ENCODE measurements around the gene SIGLEC15.
A peak's percentile ranks its signal among the peaks of the same experiment; 100 is the strongest.

SIGLEC15 gene

DNA sequence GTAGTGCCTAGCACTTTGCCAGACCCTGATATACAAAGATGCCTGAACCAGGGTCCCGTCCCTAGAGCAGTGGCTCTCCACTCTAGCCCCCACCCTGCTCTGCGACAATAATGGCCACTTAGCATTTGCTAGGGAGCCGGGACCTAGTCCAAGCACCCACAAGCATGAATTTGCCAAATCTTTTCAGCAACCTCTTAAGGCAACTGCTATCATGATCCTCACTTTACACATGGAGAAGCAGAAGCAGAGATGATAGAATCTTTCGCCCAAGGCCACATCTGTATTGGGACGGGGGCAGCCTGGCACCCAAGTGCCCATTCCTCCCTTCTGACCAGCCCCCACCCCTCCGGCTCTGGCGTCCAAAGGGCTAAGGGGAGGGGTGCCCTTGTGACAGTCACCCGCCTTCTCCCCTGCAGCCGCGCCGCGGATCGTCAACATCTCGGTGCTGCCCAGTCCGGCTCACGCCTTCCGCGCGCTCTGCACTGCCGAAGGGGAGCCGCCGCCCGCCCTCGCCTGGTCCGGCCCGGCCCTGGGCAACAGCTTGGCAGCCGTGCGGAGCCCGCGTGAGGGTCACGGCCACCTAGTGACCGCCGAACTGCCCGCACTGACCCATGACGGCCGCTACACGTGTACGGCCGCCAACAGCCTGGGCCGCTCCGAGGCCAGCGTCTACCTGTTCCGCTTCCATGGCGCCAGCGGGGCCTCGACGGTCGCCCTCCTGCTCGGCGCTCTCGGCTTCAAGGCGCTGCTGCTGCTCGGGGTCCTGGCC, 13.0 kb downstream of the SIGLEC15 start:
- DNase-seq: no peak
- Histone ChIP-seq H2AFZ (ENCODE audit: low read depth, low read length) (no peak overlapping the region), H4K20me1 (ENCODE audit: insufficient read depth, low read length) (no peaks in the 10 kb centered on the region), H3K4me1 (ENCODE audit: insufficient read depth, low read length) (no peaks in the 10 kb centered on the region), H3K9me3 (ENCODE audit: insufficient read depth, low read length, severe bottlenecking) (no peaks in the 10 kb centered on the region), H3K4me3 (ENCODE audit: low read depth in 1 of 2, low read length in 2 of 2) (no peak overlapping the region), H3K4me2 (ENCODE audit: insufficient read depth, low read length) (no peak overlapping the region), H3K27me3 (ENCODE audit: insufficient read depth, low read length, poor library complexity) (no peaks in the 10 kb centered on the region), H3K27ac (ENCODE audit: low read length) (no peak overlapping the region), H3K9ac (ENCODE audit: low read depth, low read length) (no peak overlapping the region), H3K36me3 (ENCODE audit: insufficient read depth, low read length) (no peaks in the 10 kb centered on the region), H3K79me2 (ENCODE audit: insufficient read depth, low read length) (no peaks in the 10 kb centered on the region)
- TF ChIP-seq, protein P1, sequence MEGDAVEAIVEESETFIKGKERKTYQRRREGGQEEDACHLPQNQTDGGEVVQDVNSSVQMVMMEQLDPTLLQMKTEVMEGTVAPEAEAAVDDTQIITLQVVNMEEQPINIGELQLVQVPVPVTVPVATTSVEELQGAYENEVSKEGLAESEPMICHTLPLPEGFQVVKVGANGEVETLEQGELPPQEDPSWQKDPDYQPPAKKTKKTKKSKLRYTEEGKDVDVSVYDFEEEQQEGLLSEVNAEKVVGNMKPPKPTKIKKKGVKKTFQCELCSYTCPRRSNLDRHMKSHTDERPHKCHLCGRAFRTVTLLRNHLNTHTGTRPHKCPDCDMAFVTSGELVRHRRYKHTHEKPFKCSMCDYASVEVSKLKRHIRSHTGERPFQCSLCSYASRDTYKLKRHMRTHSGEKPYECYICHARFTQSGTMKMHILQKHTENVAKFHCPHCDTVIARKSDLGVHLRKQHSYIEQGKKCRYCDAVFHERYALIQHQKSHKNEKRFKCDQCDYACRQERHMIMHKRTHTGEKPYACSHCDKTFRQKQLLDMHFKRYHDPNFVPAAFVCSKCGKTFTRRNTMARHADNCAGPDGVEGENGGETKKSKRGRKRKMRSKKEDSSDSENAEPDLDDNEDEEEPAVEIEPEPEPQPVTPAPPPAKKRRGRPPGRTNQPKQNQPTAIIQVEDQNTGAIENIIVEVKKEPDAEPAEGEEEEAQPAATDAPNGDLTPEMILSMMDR (IDR thresholded peaks at IDR 0.05; ENCODE audit: borderline replicate concordance, extremely low read depth, low read length, poor library complexity, severe bottlenecking): no peak
- TF ChIP-seq EZH2 (IDR thresholded peaks at IDR 0.05; ENCODE audit: borderline replicate concordance, low read depth, low read length, severe bottlenecking): no peak
- no peak for ATAC-seq (ENCODE audit: insufficient read depth, low read depth)

DNA sequence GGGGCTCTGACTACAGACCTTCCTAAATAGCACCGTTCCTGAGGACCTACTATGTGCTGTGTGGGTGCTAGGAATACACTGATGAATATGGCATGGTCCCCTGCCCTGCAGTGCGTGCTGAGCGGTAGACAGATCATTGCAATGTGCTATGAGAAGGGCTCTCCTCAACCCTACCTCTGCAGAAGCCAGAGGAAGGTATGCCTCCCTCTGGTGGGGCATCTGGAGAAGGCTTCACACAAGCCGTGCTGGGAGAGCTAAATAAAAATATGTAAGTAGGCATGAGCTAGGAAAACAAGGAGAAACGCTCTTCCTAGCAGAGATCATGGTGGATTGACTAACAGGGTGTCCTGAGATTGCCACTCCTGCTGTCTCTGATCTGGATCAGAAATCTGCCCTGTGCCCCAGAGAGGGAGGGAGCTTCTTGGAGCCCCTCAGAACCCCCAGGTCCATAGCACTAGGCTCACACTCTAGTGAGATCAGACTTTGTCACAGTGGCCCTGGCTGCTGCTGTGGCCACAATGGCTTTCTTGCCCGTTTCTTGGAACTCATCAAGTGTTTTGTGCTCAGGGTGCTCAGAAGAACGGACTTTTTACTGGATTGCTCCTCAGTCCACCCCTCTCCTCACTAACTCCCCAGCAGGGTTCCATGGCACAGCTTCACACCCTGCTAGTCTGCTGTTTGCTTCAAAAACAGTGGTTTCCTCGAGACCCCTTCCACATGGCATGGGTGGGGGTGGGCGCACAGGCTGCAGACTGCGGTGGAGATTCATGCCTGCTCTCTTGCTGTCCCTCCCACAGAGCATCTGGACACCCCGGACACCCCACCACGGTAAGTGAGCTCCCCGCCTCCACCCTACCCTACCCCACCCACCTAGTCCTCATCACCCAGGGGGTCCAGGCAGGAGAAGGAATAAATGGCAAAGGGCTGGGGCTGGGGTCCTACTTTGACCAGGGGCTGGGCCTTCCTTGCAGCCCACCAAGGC, 14.2 kb downstream of the SIGLEC15 start:
- Histone ChIP-seq H3K9me3 (ENCODE audit: insufficient read depth, low read length, severe bottlenecking) (no peaks in the 10 kb centered on the region), H3K27me3 (ENCODE audit: insufficient read depth, low read length, poor library complexity) (no peaks in the 10 kb centered on the region), H3K4me3 (ENCODE audit: low read depth in 1 of 2, low read length in 2 of 2) (no peak overlapping the region), H3K36me3 (ENCODE audit: insufficient read depth, low read length) (no peaks in the 10 kb centered on the region), H3K4me1 (ENCODE audit: insufficient read depth, low read length) (no peaks in the 10 kb centered on the region), H3K79me2 (ENCODE audit: insufficient read depth, low read length) (no peaks in the 10 kb centered on the region), H3K9ac (ENCODE audit: low read depth, low read length) (no peak overlapping the region), H3K27ac (ENCODE audit: low read length) (no peak overlapping the region), H4K20me1 (ENCODE audit: insufficient read depth, low read length) (no peaks in the 10 kb centered on the region), H2AFZ (ENCODE audit: low read depth, low read length) (no peak overlapping the region), H3K4me2 (ENCODE audit: insufficient read depth, low read length) (no peak overlapping the region)
- no peak for DNase-seq
- TF ChIP-seq, protein P1 (IDR thresholded peaks at IDR 0.05; ENCODE audit: borderline replicate concordance, extremely low read depth, low read length, poor library complexity, severe bottlenecking): peak; percentile 60
- no peak for TF ChIP-seq EZH2 (IDR thresholded peaks at IDR 0.05; ENCODE audit: borderline replicate concordance, low read depth, low read length, severe bottlenecking)
- ATAC-seq (ENCODE audit: insufficient read depth, low read depth): peak; percentile 57; the same call in 2 of the 3 replicates

DNA sequence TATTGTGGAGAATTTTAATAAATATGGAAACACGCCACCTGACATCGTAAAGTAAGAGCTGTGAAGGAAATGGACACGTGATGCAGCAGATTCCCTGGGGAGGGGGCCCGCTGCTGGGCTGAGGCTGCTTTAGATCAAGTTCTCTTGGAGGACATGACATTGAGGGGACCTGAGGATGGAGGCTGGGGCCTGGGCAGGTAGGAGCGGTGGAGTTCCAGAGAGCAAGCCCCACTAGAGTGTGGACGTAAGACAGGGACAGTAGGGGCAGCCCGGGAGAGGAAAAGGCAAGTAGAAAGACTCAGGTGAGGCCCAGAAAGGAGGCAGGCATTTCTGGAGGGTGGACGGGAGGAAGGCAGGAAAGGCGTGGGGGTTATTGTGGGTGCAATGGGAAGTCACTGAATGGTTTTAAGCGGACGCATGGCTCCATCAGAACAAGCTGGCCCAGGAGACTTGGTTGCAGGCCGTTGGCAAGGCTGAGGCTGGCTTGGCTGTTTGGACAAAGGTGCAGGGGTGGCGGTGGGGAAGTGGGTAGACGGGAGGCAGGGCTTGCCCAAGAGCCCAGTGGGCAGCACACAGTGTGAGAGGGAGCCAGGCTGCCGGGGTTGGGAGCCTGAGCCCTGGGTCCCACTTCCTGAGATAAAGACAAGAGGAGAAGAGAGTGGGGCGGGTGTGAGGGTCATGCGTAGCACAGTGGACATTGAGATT, 15.7 kb downstream of the SIGLEC15 start:
- H3K9ac ChIP-seq (ENCODE audit: low read depth, low read length): no peak overlapping the region
- no peak for DNase-seq
- no peaks in the 10 kb centered on the region for H3K4me1 ChIP-seq (ENCODE audit: insufficient read depth, low read length)
- no peak overlapping the region for H2AFZ ChIP-seq (ENCODE audit: low read depth, low read length)
- H3K4me2 ChIP-seq (ENCODE audit: insufficient read depth, low read length): no peak overlapping the region
- H4K20me1 ChIP-seq (ENCODE audit: insufficient read depth, low read length): no peaks in the 10 kb centered on the region
- H3K4me3 ChIP-seq (ENCODE audit: low read depth in 1 of 2, low read length in 2 of 2): no peak overlapping the region
- H3K36me3 ChIP-seq (ENCODE audit: insufficient read depth, low read length): no peaks in the 10 kb centered on the region
- TF ChIP-seq, protein P1 (IDR thresholded peaks at IDR 0.05; ENCODE audit: borderline replicate concordance, extremely low read depth, low read length, poor library complexity, severe bottlenecking): no peak
- TF ChIP-seq EZH2 (IDR thresholded peaks at IDR 0.05; ENCODE audit: borderline replicate concordance, low read depth, low read length, severe bottlenecking): no peak
- no peaks in the 10 kb centered on the region for H3K27me3 ChIP-seq (ENCODE audit: insufficient read depth, low read length, poor library complexity)
- ATAC-seq (ENCODE audit: insufficient read depth, low read depth): no peak
- H3K79me2 ChIP-seq (ENCODE audit: insufficient read depth, low read length): no peaks in the 10 kb centered on the region
- no peak overlapping the region for H3K27ac ChIP-seq (ENCODE audit: low read length)
- H3K9me3 ChIP-seq (ENCODE audit: insufficient read depth, low read length, severe bottlenecking): no peaks in the 10 kb centered on the region
